ENCODE measurements around the gene PAX8.

The PAX8 gene

GRCh38 chr2:113246606-113247005, 32.1 kb downstream of the PAX8 start:
- TF ChIP-seq YY1 (IDR thresholded peaks at IDR 0.05; ENCODE audit: insufficient read depth, insufficient read length) (no peak), ZNF274 (IDR thresholded peaks at IDR 0.05; ENCODE audit: low read depth, low read length) (no peak), SUZ12 (IDR thresholded peaks at IDR 0.05; ENCODE audit: extremely low read depth, insufficient read depth, insufficient read length) (no peak)
- peaks cover 6% of the 10 kb centered on the region for H3K4me1 ChIP-seq (ENCODE audit: insufficient read depth, insufficient read length)
- no peak overlapping the region for H3K4me3 ChIP-seq (ENCODE audit: insufficient read length, low read depth)
- DNase-seq (ENCODE audit: low read depth, low spot score), result no peak
- H3K27me3 ChIP-seq (ENCODE audit: insufficient read depth, insufficient read length), result no peaks in the 10 kb centered on the region
- no peaks in the 10 kb centered on the region for H3K9me3 ChIP-seq (ENCODE audit: insufficient read depth, low read length)
- H3K9ac ChIP-seq (ENCODE audit: insufficient read length, low read depth), result no peak overlapping the region
- peaks cover 40% of the 10 kb centered on the region for H3K36me3 ChIP-seq (ENCODE audit: insufficient read depth, insufficient read length, low read length)

GRCh38 chr2:113245276-113245711, 33.4 kb downstream of the PAX8 start:
- Histone ChIP-seq H3K36me3 (ENCODE audit: insufficient read depth, insufficient read length, low read length) (peaks cover 40% of the 10 kb centered on the region), H3K9me3 (ENCODE audit: insufficient read depth, low read length) (no peaks in the 10 kb centered on the region), H3K4me3 (ENCODE audit: insufficient read length, low read depth) (no peak overlapping the region), H3K27me3 (ENCODE audit: insufficient read depth, insufficient read length) (no peaks in the 10 kb centered on the region), H3K4me1 (ENCODE audit: insufficient read depth, insufficient read length) (peaks cover 14% of the 10 kb centered on the region), H3K9ac (ENCODE audit: insufficient read length, low read depth) (peak overlapping the region; percentile 36)
- TF ChIP-seq YY1 (IDR thresholded peaks at IDR 0.05; ENCODE audit: insufficient read depth, insufficient read length) (no peak), SUZ12 (IDR thresholded peaks at IDR 0.05; ENCODE audit: extremely low read depth, insufficient read depth, insufficient read length) (no peak), ZNF274 (IDR thresholded peaks at IDR 0.05; ENCODE audit: low read depth, low read length) (no peak)
- no peak for DNase-seq (ENCODE audit: low read depth, low spot score)

GRCh38 chr2:113242327-113242726, 36.4 kb downstream of the PAX8 start:
- no peak for DNase-seq (ENCODE audit: low read depth, low spot score)
- Histone ChIP-seq H3K4me1 (ENCODE audit: insufficient read depth, insufficient read length) (peaks cover 20% of the 10 kb centered on the region), H3K27me3 (ENCODE audit: insufficient read depth, insufficient read length) (no peaks in the 10 kb centered on the region), H3K9me3 (ENCODE audit: insufficient read depth, low read length) (no peaks in the 10 kb centered on the region), H3K36me3 (ENCODE audit: insufficient read depth, insufficient read length, low read length) (peaks cover 65% of the 10 kb centered on the region), H3K4me3 (ENCODE audit: insufficient read length, low read depth) (no peak overlapping the region), H3K9ac (ENCODE audit: insufficient read length, low read depth) (no peak overlapping the region)
- TF ChIP-seq ZNF274 (IDR thresholded peaks at IDR 0.05; ENCODE audit: low read depth, low read length) (no peak), YY1 (IDR thresholded peaks at IDR 0.05; ENCODE audit: insufficient read depth, insufficient read length) (no peak), SUZ12 (IDR thresholded peaks at IDR 0.05; ENCODE audit: extremely low read depth, insufficient read depth, insufficient read length) (no peak)

GRCh38 chr2:113240915-113241911, 37.5 kb downstream of the PAX8 start:
- Histone ChIP-seq H3K36me3 (ENCODE audit: insufficient read depth, insufficient read length, low read length) (peaks cover 68% of the 10 kb centered on the region), H3K9ac (ENCODE audit: insufficient read length, low read depth) (no peak overlapping the region), H3K9me3 (ENCODE audit: insufficient read depth, low read length) (0 out of 2 replicates have a peak, but pooled peaks cover 4% of the 10 kb centered on the region), H3K4me3 (ENCODE audit: insufficient read length, low read depth) (no peak overlapping the region), H3K27me3 (ENCODE audit: insufficient read depth, insufficient read length) (no peaks in the 10 kb centered on the region), H3K4me1 (ENCODE audit: insufficient read depth, insufficient read length) (peaks cover 20% of the 10 kb centered on the region)
- no peak for DNase-seq (ENCODE audit: low read depth, low spot score)
- no peak for TF ChIP-seq SUZ12 (IDR thresholded peaks at IDR 0.05; ENCODE audit: extremely low read depth, insufficient read depth, insufficient read length)
- no peak for TF ChIP-seq YY1 (IDR thresholded peaks at IDR 0.05; ENCODE audit: insufficient read depth, insufficient read length)
- TF ChIP-seq ZNF274 (IDR thresholded peaks at IDR 0.05; ENCODE audit: low read depth, low read length), result no peak

GRCh38 chr2:113240150-113240914, 38.4 kb downstream of the PAX8 start:
- Histone ChIP-seq H3K9ac (ENCODE audit: insufficient read length, low read depth) (no peak overlapping the region), H3K4me3 (ENCODE audit: insufficient read length, low read depth) (no peak overlapping the region), H3K9me3 (ENCODE audit: insufficient read depth, low read length) (0 out of 2 replicates have a peak, but pooled peaks cover 4% of the 10 kb centered on the region), H3K27me3 (ENCODE audit: insufficient read depth, insufficient read length) (no peaks in the 10 kb centered on the region), H3K36me3 (ENCODE audit: insufficient read depth, insufficient read length, low read length) (peaks cover 61% of the 10 kb centered on the region), H3K4me1 (ENCODE audit: insufficient read depth, insufficient read length) (peaks cover 17% of the 10 kb centered on the region)
- no peak for DNase-seq (ENCODE audit: low read depth, low spot score)
- no peak for TF ChIP-seq YY1 (IDR thresholded peaks at IDR 0.05; ENCODE audit: insufficient read depth, insufficient read length)
- no peak for TF ChIP-seq SUZ12 (IDR thresholded peaks at IDR 0.05; ENCODE audit: extremely low read depth, insufficient read depth, insufficient read length)

- H3K4me1 ChIP-seq (ENCODE audit: insufficient read depth, insufficient read length), result peaks cover 15% of the 10 kb centered on the region
- TF ChIP-seq YY1 (IDR thresholded peaks at IDR 0.05; ENCODE audit: insufficient read depth, insufficient read length) (no peak), ZNF274 (IDR thresholded peaks at IDR 0.05; ENCODE audit: low read depth, low read length) (no peak), SUZ12 (IDR thresholded peaks at IDR 0.05; ENCODE audit: extremely low read depth, insufficient read depth, insufficient read length) (no peak)
- H3K4me3 ChIP-seq (ENCODE audit: insufficient read length, low read depth), result no peak overlapping the region
These were observed 39.6 kb downstream of the PAX8 start for GRCh38 chr2:113238871-113239839.

More at GRCh38 chr2:113238871-113239839, 39.6 kb downstream of the PAX8 start:
- Histone ChIP-seq H3K27me3 (ENCODE audit: insufficient read depth, insufficient read length) (no peaks in the 10 kb centered on the region), H3K36me3 (ENCODE audit: insufficient read depth, insufficient read length, low read length) (peaks cover 61% of the 10 kb centered on the region), H3K9ac (ENCODE audit: insufficient read length, low read depth) (no peak overlapping the region), H3K9me3 (ENCODE audit: insufficient read depth, low read length) (0 out of 2 replicates have a peak, but pooled peaks cover 4% of the 10 kb centered on the region)
- no peak for DNase-seq (ENCODE audit: low read depth, low spot score)
